ENCODE measurements around the gene IGFBP2.
"Not testable (repeated sequence)": the region's sequence is repeated elsewhere in the genome, so short reads cannot be mapped to it uniquely, and the experiment has no call there.

Gene IGFBP2

GRCh38 chr2:216590780-216591179, 42.4 kb upstream of the IGFBP2 start:
- DNase-seq (ENCODE audit: low spot score): no peak
- no peak overlapping the region for H3K27ac ChIP-seq
- ChIA-PET CTCF (interaction anchor here (0.5 to 1.2 kb wide), 4 partner anchors 10 to 92 kb away, joined by 3 read pairs; no protein-coding TSS in a partner anchor), POLR2A (ENCODE audit: low non-redundant PET) (no interaction called here)
- TF ChIP-seq CTCF (conservative IDR thresholded peaks at IDR 0.05; ENCODE audit: low read depth): no peak

GRCh38 chr2:216591480-216591879, 41.7 kb upstream of the IGFBP2 start:
- no peak for TF ChIP-seq CTCF (conservative IDR thresholded peaks at IDR 0.05; ENCODE audit: low read depth)
- POLR2A ChIA-PET (ENCODE audit: low non-redundant PET): no interaction called here

GRCh38 chr2:216594081-216594480, 39.1 kb upstream of the IGFBP2 start:
- H3K27ac ChIP-seq: no peak overlapping the region
- CTCF ChIA-PET: no interaction called here
- POLR2A ChIA-PET (ENCODE audit: low non-redundant PET): no interaction called here

More at GRCh38 chr2:216591480-216591879, 41.7 kb upstream of the IGFBP2 start:
- DNase-seq (ENCODE audit: low spot score): no peak
- no peak overlapping the region for H3K27ac ChIP-seq
- CTCF ChIA-PET: interaction anchor here (0.5 to 1.2 kb wide), 4 partner anchors 30 to 91 kb away, joined by 3 read pairs; no protein-coding TSS in a partner anchor

GRCh38 chr2:216596236-216596979, 36.8 kb upstream of the IGFBP2 start:
- ChIA-PET POLR2A (ENCODE audit: low non-redundant PET) (no interaction called here), CTCF (no interaction called here)
- no peak for DNase-seq (ENCODE audit: low spot score)
- no peak overlapping the region for H3K27ac ChIP-seq
- TF ChIP-seq CTCF (conservative IDR thresholded peaks at IDR 0.05; ENCODE audit: low read depth): no peak

More at GRCh38 chr2:216594081-216594480, 39.1 kb upstream of the IGFBP2 start:
- DNase-seq (ENCODE audit: low spot score): no peak
- no peak for TF ChIP-seq CTCF (conservative IDR thresholded peaks at IDR 0.05; ENCODE audit: low read depth)

GRCh38 chr2:216596980-216597509, 36.2 kb upstream of the IGFBP2 start:
- no peak for DNase-seq (ENCODE audit: low spot score)
- ChIA-PET CTCF (interaction anchor here (0.6 kb wide), 1 partner anchor 1106 kb away, joined by 5 read pairs; no protein-coding TSS in a partner anchor), POLR2A (ENCODE audit: low non-redundant PET) (no interaction called here)
- no peak for TF ChIP-seq CTCF (conservative IDR thresholded peaks at IDR 0.05; ENCODE audit: low read depth)
- no peak overlapping the region for H3K27ac ChIP-seq

- H3K27ac ChIP-seq; POLR2A ChIA-PET (ENCODE audit: low non-redundant PET); DNase-seq (ENCODE audit: low spot score): not testable (repeated sequence)
- CTCF ChIA-PET: interaction anchor here (0.6 to 1.2 kb wide), 2 partner anchors 33 to 1105 kb away, joined by 3 to 5 read pairs; no protein-coding TSS in a partner anchor
These were observed 35.4 kb upstream of the IGFBP2 start for GRCh38 chr2:216597825-216598224.
